ENCODE measurements around the gene RRBP1.
A peak's percentile ranks its signal among the peaks of the same experiment; 100 is the strongest.

Gene RRBP1
- 105 to 125 reads per million in 2 donors for total RNA-seq

DNA sequence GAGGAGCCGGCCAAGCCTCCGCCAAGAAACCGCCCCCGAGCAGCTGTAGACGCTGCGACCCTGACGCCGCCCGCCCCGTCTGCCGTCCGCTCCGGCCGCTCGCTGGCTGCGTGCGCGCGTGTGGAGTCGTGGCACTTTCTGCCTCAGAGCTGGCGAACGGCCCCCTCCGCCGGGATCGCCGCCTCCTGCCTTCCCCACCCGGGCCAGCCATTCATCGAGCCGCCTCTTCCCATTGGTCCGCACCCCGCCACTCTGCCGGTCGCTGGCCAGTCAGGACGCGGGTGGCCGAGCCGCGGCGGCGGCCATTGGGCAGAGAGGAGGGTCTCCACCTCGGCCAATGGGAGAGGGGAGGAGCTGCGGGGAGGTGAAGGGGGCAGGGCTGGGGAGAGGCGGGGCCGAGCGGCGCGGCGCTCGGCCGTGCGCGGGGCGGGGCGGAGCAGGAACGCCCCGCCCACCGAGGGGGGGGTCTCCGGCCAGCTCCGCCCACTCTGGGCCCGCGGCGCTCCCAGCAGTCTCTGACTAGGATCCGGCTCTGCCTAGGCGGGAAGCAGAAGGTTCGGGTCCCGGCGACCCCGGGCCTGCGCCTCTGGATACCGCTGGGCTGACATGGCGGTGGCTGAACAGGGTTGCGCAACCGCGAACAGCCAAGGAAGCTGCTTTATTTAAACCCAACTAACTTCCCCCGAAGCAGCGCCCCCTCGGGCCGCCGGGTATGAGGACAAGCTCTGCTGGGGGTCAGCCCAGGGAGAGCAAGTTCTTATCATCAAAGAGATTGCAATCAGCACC, at the start of gene RRBP1:
TSS of gene RRBP1 (minus strand) at position 140 of the 786 bp plus-strand sequence. CDS start 21,735 bp downstream, outside the sequence.
- DNase-seq, result peak; percentile 98

- no peak for DNase-seq
Measured at GRCh38 chr20:17731233-17731632, 49.2 kb upstream of the RRBP1 start.

DNA sequence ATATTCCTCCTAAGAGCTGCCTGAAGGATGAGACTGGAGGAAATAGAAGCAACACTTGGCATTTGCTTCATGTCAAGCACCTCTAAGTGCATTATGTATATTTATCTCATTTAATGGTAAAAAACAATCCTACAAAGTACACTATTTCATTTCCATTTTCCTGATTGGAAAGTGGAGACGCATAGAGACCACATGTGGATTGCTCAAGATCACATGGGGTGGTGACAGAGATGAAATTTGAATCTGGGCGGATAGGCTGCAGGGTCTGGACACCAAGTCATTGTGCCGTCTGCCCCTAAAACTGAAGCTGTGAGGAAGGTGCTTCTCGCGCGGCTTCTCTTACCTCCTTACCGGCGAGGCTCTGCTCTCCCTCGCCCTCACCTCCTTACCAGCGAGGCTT, 48.0 kb upstream of the RRBP1 start:
- no peak for DNase-seq

DNA sequence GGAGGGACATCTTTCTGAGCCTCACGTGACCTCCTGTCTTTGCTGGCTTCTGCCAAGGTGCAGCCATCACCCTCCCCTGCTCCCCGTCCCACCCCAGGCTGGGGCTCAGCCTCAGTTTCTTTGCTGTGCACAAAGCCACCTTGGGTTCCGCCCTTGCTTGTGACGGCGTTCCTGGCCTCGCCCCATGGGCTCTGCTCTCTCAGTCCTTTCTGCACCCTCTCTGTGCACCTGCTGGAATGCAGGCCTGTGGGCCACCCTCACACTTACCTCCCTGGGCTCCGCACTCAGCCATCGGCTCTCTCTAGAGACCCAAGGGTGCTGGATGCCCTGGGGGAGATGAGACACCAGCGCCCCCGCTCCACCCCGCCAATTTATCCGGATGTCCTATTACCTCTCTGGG, 46.0 kb upstream of the RRBP1 start:
- DNase-seq, result no peak

GRCh38 chr20:17727351-17727750, 45.3 kb upstream of the RRBP1 start:
- DNase-seq, result no peak

GRCh38 chr20:17726902-17727301, 44.9 kb upstream of the RRBP1 start:
- DNase-seq, result no peak

- DNase-seq, result no peak
Measured at GRCh38 chr20:17725094-17725835, 43.2 kb upstream of the RRBP1 start.

GRCh38 chr20:17723301-17723691, 41.3 kb upstream of the RRBP1 start:
- no peak for DNase-seq

GRCh38 chr20:17722493-17723300, 40.7 kb upstream of the RRBP1 start:
- DNase-seq, result no peak

DNA sequence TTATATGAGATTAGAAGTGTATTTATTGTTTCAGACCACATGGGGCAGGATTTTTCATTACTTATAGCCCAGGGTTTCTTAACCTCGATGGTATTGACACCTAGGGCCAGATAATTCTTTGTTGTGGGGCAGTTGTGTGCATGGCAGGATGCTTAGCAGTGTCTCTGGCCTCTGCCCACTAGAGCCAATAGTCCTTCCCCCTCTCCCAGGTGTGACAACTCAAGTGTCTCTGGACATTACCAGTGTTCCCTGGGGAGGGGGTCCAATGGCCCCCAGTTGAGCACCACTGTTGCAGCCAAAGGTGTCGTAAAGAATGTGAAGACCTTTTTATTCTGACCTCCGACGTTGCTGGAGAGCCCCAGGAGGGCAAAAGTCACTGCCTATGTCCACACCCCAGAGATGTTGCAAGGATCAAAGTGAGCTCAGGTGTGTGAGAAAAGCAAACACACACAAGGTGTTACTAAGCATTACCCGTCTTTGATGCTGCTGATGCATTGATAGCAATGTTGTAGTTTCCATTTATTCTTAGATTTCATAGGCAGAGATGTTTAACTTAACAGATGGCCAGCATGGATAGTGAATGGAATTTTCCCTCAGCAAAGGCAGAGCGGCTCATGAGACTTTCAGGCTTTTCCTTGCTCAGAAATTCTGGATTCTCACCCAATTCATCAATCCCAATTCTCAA, 39.9 kb upstream of the RRBP1 start:
- DNase-seq, result no peak

GRCh38 chr20:17720755-17721154, 38.7 kb upstream of the RRBP1 start:
- no peak for DNase-seq

- no peak for DNase-seq
Measured at GRCh38 chr20:17716331-17716730, 34.3 kb upstream of the RRBP1 start.

DNA sequence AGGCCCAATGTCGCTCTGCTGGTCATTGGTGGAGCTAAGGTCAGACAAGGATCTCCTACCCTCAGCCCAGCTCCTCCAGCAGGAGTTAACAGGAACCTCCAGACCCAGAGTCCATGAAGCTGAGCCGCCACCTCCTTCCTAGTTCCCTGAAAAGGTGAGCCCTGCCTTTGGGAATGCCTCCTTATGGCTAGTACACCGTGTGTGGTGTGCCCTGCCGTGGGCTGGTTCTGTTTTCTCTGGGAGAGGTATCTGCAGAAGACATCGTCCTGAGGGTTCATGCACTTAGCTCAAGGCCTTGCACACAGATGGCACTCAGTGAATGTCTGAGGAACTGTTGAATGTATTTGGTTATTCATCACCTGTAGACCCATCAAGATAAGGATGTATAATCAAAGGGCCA, 33.0 kb upstream of the RRBP1 start:
- no peak for DNase-seq

DNA sequence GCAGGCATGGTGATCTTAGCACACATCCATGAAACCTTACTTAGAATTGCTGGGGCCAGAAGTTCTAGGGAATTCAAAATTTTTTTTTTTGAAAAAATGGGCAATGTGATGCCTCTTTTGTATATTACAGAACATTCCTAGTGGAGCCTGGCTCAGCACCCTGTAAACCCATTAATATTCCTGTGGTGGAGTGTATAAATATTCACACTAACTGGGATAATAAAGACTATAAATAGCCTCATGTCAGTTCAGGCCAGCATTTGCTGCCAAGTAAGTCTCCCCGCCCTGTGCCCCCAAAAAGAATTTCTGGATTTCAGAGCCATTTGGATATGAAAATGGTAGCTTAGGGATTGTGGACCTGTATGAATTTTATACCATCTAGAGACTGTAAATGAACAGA, 32.6 kb upstream of the RRBP1 start:
- DNase-seq, result no peak

GRCh38 chr20:17712708-17713107, 30.7 kb upstream of the RRBP1 start:
- no peak for DNase-seq

DNA sequence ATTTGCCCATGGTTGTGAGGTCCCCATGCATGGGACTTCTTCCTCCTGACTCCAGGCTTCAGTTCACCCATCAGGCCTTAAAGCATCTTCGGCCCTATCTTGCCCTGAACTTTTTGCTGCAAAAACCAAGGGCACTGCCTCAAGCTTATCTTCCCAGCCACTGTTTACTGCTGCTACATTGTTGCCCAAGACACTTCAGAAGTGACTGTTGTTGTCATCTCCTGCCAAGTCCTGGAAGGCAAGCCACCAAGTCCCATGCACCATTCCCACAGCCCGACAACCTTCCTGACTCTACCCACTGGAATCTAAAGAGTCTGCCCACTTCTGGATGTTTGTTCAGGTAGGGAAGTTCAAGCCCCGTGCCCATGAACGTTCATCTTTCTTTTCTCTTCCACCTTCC, 30.2 kb upstream of the RRBP1 start:
- no peak for DNase-seq

- no peak for DNase-seq
Measured at GRCh38 chr20:17711267-17711627, 29.2 kb upstream of the RRBP1 start.

- no peak for DNase-seq
Measured at GRCh38 chr20:17710379-17711266, 28.6 kb upstream of the RRBP1 start.

DNA sequence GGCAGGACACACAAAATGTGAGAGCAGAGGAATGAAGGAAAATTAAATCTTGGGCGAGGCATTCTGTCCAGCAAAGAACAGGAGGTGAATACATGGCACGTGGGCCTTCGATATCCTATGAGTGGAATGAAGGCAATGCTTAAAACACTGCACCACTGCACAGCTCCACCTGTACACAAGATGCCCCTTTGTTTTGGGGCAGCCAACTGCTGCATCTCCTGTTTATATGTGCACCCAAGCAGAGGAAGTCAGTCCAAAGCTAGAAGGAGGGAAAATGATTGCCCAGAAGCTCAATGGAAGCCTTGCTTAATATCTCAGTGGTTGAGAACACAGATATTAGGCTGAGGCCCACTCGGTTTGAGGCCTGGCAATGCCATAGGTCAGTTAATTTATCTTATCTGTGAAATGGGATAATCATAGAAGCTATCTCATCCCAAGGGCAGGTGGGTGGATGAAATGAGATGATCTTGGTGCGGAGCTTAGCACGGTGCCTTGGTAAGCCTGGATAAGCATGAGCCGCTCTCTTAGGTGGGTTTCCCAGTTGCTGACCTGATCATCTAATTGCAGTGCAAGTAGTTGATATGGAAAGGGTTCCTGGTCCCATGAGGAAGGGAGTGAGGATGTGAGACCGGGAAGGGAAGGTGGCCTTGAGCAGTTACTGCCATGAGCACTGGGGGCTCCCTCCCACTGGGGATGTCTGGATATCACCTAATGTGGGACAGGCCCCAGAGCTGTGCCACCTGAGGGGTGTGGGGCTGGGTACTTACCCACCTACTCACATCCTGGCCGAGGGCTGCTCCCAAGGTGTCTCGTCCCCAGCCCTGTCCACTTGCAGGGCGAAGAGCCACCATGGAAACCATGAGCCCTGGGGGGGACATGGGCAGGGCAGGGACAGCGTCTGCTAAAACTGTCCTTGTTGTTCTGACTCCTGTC, 27.6 kb upstream of the RRBP1 start:
- no peak for DNase-seq

GRCh38 chr20:17708675-17709360, 26.8 kb upstream of the RRBP1 start:
- no peak for DNase-seq

Data from activated gamma-delta T cell (primary cell).